Left lung (tissue), 10 donors: ENCODE results near the gene KCNJ16. TPM values are rescaled to one million over a fixed set of nuclear protein-coding genes. Genes with fewer than 3 reads are reported as not detected.

ENCODE experiments used
- ATAC-seq: fragments of 200-7000 bp; cut with Tn5 transposase; one replicate; pipeline ENCODE4 v1.9.1; 2020; ENCODE audit warnings: moderate library complexity
- DNase-seq, 4 donors: peaks; one replicate each; pipeline ENCODE4 v3.0.0-alpha.2; 2013 to 2020
- H3K27ac ChIP-seq, 2 donors: fragments of 200-600 bp; sonication (generic) in 1 of 2; one replicate each; pipeline versions ENCODE4 v1.5.0 to v1.8.0; 2020 to 2021
- H3K27me3 ChIP-seq, 2 donors: fragments of 200-600 bp; sonication (generic) in 1 of 2; one replicate each; pipeline versions ENCODE4 v1.5.0 to v1.8.0; 2020 to 2021
- H3K36me3 ChIP-seq, 2 donors: fragments of 200-600 bp; sonication (generic) in 1 of 2; one replicate each; pipeline versions ENCODE4 v1.5.0 to v1.8.0; 2020 to 2021
- H3K4me1 ChIP-seq, 2 donors: fragments of 200-600 bp; one replicate each; pipeline ENCODE4 v1.8.0; 2021
- H3K4me3 ChIP-seq, 2 donors: fragments of 200-600 bp; sonication (generic) in 1 of 2; one replicate each; pipeline versions ENCODE4 v1.5.0 to v1.8.0; 2020 to 2021; ENCODE audit warnings: mild to moderate bottlenecking in 1 of 2
- H3K9me3 ChIP-seq, 2 donors: fragments of 200-600 bp; sonication (generic) in 1 of 2; one replicate each; pipeline versions ENCODE4 v1.5.0 to v1.8.0; 2020 to 2021
- intact Hi-C, 2 donors: fragments of 100-400 bp; cut with DNase I; formaldehyde crosslinking; loops; one replicate each; pipeline versions ENCODE4 v1.11.2 to v1.14.2; 2022
- polyA plus RNA-seq, 6 donors: library from polyadenylated mRNA; unstranded; fragments of 120-200 nt; gene quantifications; one replicate each; pipeline ENCODE4 v1.2.1, GENCODE V29; 2013; ENCODE audit not compliant: insufficient read length in 6 of 6
- total RNA-seq, 2 donors: library from RNA; stranded (reverse); fragmentation: NEBNext Ultra II Directional; extraction: Animal tissue kit (Norgen Biotek cat#: 25700); gene quantifications; one replicate each; pipeline ENCODE4 v1.2.1, GENCODE V29; 2021
- TF ChIP-seq, protein P1 (sequence below), 2 donors: fragments of 200-600 bp; sonication (generic) in 1 of 2; IDR thresholded peaks; one replicate each; pipeline versions ENCODE4 v1.5.0 to v1.8.0; 2021; ENCODE audit warnings: antibody characterized with exemption in 2 of 2
- donor health status: DM: no; HTN: yes; CAD: no.
- donor health status: DM: no; HTN: no; CAD: no.

The KCNJ16 gene
- total and polyA plus RNA-seq, 8 donors: 0.23 to 2.7 (median 0.83) TPM

DNA sequence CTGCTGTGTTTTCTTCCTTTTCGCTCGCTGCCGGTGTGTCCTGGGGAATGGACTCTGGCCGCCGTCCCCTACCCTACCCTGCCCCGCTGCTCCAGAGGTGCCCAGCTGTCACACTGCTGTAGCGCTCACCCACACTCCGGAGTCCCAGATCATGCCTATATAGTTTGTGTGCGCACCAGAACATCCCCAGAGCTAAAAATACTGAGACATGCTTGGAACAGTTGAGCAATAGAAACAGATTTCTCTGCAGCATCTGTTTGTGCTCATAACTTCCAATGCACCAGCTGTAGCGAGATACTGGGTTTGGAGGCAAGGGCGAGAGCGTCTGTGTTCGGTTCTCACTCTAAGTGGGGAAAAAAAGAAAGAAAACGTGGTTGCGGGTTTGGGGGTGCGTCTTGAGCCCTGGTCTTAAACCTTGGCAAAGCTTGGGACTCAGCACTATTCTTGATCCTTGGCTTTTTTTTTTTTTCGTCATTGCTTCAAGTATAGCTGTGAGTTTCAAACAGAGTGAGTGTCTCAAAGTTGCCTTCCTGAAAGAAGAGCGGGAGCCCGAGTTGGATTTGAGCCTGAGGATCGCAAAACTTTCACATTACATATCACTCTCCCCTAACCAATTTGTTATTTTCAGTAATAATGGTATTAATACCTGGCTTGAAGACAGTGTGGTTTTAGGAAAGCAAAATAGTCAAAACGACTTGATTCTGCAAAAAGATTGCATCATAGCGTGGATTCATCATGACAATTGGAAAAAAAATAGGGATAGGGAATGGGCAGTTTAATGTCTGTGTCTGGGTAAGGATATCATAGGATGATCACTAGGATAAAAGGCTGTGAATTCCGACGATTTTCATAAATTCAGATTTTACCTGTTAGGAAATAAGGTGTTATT is 94.9 kb downstream of the KCNJ16 start:
- Histone ChIP-seq H3K4me3 (peak overlapping the region; percentile 53 to 66), H3K27ac (peak overlapping the region; percentile 90 to 98), H3K27me3 (peaks cover 0 to 13% of the 10 kb centered on the region in 2 donors), H3K9me3 (no peaks in the 10 kb centered on the region), H3K36me3 (peaks cover 0 to 6% of the 10 kb centered on the region in 2 donors), H3K4me1 (peaks cover 0 to 39% of the 10 kb centered on the region in 2 donors)
- ATAC-seq: peak; percentile 23
- TF ChIP-seq, protein P1, sequence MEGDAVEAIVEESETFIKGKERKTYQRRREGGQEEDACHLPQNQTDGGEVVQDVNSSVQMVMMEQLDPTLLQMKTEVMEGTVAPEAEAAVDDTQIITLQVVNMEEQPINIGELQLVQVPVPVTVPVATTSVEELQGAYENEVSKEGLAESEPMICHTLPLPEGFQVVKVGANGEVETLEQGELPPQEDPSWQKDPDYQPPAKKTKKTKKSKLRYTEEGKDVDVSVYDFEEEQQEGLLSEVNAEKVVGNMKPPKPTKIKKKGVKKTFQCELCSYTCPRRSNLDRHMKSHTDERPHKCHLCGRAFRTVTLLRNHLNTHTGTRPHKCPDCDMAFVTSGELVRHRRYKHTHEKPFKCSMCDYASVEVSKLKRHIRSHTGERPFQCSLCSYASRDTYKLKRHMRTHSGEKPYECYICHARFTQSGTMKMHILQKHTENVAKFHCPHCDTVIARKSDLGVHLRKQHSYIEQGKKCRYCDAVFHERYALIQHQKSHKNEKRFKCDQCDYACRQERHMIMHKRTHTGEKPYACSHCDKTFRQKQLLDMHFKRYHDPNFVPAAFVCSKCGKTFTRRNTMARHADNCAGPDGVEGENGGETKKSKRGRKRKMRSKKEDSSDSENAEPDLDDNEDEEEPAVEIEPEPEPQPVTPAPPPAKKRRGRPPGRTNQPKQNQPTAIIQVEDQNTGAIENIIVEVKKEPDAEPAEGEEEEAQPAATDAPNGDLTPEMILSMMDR (IDR thresholded peaks at IDR 0.05): no peak
- DNase-seq: peak in 2 of 4 donors; percentile 62 to 65
- intact Hi-C loops: no loop called here

DNA sequence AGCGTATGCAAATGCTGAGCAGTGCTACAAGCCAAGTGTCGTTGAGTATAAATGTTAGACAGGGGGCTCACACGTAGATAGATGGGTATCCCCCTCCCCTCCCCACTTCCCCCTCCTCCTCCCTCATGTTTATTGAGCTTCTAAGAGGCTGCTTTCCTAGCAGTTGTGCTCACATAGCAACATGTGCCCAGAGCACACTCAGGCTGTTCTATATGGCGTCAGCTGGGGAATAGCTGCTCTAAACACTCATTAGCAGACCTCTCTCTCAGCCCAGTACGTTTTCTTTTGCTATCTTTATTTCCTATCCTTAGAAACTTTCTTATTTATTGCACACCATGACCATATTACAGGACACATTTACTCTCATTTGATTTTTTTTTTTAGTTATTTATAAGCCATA is 96.1 kb downstream of the KCNJ16 start:
- peaks cover 0 to 18% of the 10 kb centered on the region in 2 donors for H3K36me3 ChIP-seq
- H3K27me3 ChIP-seq: peaks cover 0 to 13% of the 10 kb centered on the region in 2 donors
- H3K9me3 ChIP-seq: no peaks in the 10 kb centered on the region
- H3K4me1 ChIP-seq: peaks cover 0 to 39% of the 10 kb centered on the region in 2 donors
- peak overlapping the region in 1 of 2 donors; percentile 66 for H3K4me3 ChIP-seq
- DNase-seq: peak in 1 of 4 donors; percentile 9
- intact Hi-C loops: no loop called here
- ATAC-seq: no peak
- TF ChIP-seq, protein P1 (IDR thresholded peaks at IDR 0.05): no peak
- H3K27ac ChIP-seq: no peak overlapping the region

DNA sequence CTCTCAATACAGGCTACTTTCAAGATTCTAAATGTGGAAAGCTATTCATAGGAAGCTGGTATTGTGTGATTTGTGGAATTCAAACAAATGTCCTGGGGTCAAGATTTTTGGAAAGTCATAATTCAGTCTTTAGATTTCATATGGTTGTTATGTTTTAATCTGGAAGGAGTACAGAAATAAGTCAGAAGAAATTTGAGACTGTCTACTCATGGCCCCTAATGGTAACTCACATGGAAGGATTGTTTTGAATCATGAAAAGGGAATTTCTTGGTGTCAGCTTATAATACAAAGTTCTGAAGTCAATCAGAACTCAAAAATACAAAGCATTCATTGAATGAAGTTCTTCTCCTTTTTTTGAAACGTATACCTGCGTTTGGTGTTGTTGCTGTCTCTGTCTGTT is 97.4 kb downstream of the KCNJ16 start:
- TF ChIP-seq, protein P1 (IDR thresholded peaks at IDR 0.05): no peak
- ATAC-seq (no peak), DNase-seq (no peak)
- Histone ChIP-seq H3K9me3 (no peaks in the 10 kb centered on the region), H3K4me3 (peak overlapping the region in 1 of 2 donors; percentile 66), H3K36me3 (peaks cover 0 to 31% of the 10 kb centered on the region in 2 donors), H3K4me1 (peaks cover 0 to 40% of the 10 kb centered on the region in 2 donors), H3K27ac (peak overlapping the region in 1 of 2 donors; percentile 11), H3K27me3 (peaks cover 0 to 13% of the 10 kb centered on the region in 2 donors)
- intact Hi-C loops: no loop called here

DNA sequence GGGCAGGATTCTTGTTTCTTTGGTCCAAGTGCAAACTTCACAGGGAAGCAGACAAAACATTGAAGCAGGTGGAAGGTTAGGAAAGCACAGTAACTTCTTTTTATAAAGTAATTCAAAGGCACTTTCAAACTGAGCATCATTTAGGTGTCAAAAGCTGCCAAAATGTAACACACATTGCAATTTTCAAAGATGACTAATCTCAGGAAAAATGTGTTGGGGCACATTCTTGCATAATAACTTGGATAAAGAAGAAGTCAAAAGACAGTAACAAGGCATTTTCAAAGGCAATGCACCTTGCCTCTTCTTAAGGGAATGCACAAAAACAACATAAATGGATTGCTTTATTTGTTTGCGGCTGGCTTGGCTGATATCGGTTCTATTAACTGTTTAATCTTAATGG is 97.9 kb downstream of the KCNJ16 start:
- intact Hi-C loops: no loop called here
- no peaks in the 10 kb centered on the region for H3K9me3 ChIP-seq
- H3K27me3 ChIP-seq: peaks cover 0 to 13% of the 10 kb centered on the region in 2 donors
- peak overlapping the region in 1 of 2 donors; percentile 11 for H3K27ac ChIP-seq
- H3K4me1 ChIP-seq: peaks cover 0 to 44% of the 10 kb centered on the region in 2 donors
- DNase-seq (no peak), ATAC-seq (no peak)
- H3K36me3 ChIP-seq: peaks cover 0 to 34% of the 10 kb centered on the region in 2 donors
- H3K4me3 ChIP-seq: peak overlapping the region in 1 of 2 donors; percentile 66
- TF ChIP-seq, protein P1 (IDR thresholded peaks at IDR 0.05): no peak

DNA sequence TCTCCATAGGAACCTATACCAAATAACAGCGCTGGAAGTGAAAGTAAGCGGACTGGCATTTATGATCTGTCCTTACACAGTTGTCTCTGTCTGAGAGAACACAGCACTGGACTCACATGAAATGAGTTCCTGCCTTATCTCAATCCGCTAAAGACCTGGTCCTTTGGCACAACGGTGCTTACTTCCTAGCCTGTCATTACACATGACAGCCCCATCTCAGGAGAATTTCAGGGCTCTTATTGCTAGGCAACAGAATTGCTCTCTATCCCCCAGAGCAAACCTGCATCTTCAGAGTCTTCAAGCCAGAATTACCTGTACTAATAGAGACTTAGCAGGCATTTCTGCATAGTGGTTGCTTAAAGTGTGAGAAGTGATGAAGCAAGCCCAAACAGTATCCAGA is 98.7 kb downstream of the KCNJ16 start:
- H3K4me3 ChIP-seq: no peak overlapping the region
- TF ChIP-seq, protein P1 (IDR thresholded peaks at IDR 0.05): no peak
- peaks cover 0 to 11% of the 10 kb centered on the region in 2 donors for H3K27me3 ChIP-seq
- no peaks in the 10 kb centered on the region for H3K9me3 ChIP-seq
- H3K36me3 ChIP-seq: peaks cover 0 to 34% of the 10 kb centered on the region in 2 donors
- H3K4me1 ChIP-seq: peaks cover 0 to 44% of the 10 kb centered on the region in 2 donors
- no peak for DNase-seq
- H3K27ac ChIP-seq: no peak overlapping the region
- no peak for ATAC-seq
- intact Hi-C loops: no loop called here
